HG03460 (cell line): Measurements from ENCODE around the gene ZDHHC5.
"Not testable (repeated sequence)": the region's sequence is repeated elsewhere in the genome, so short reads cannot be mapped to it uniquely, and the experiment has no call there.

ENCODE experiments used
- ATAC-seq: cut with Tn5 transposase; IDR thresholded peaks from one replicate; pipeline ENCODE4 v1.9.1; 2021; ENCODE audit not compliant: unreplicated experiment

Gene ZDHHC5

DNA sequence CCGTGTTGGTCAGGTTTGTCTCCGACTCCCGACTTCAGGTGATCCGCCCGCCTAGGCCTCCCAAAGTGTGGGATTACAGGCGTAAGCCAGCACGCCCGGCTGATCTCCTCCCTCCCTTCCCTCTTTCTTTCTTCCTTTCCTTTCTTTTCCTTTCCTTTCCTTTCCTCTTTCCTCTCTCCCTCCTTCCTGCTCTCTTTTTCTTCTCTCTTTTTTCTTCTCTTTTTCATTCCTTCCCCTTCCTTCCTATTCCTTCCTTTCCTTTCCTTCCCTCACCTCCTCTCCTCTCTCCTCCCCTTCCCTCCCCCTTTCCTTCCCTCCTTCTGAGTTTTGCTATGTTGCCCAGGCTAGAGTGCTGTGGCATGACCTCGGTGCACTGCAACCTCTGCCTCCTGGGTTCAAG, 3.9 kb upstream of the ZDHHC5 start:
- ATAC-seq, result no peak

DNA sequence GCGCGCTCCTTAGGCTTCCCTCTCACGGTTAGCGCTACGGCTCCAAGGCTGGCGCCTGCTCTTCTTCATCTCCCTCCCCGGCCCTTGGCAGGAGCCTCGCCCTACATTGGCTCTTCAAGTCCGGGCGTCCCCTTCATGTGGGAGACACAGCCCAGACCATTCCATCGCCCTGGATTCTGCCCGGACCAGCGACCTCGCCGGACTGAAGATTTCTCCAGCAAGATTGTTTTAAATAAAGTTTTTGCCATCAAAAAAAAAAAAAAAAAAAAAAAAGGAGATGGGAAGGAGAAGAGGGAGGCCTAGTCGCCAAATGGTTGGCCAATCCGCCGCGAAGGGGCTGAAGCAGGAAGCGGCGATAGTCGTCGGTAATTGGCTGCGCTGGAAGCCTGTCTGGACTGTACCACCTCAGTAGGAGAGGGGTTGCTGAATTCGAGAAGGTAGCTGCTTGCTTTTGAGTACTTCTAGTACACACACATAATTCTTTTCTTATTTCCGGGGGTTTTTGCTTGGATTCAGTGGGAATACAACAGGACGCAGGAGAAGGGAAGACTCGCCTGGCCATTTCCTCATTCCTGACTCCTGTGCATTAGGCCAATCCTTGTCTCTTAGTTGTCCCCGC, 688 bp upstream of the ZDHHC5 start:
- ATAC-seq, result peak; percentile 63

DNA sequence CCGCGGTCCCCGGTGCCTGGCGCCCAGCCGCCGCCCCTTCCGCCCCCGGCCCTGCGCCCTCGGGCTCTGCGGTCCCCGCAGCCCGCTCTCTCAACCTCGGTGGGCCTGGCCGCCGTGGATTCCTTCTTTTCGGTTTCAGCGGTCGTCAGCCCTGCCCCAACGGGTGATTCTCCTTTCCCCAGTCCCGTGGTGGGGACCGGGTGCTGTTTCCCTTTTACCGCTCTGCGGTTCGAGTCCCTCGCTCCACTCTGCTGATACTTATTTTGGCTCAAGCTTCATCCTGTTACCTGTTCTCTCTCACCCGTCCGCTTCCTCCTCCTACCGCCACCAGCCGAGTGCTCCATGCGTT, 494 bp downstream of the ZDHHC5 start:
- peak; percentile 12 for ATAC-seq

DNA sequence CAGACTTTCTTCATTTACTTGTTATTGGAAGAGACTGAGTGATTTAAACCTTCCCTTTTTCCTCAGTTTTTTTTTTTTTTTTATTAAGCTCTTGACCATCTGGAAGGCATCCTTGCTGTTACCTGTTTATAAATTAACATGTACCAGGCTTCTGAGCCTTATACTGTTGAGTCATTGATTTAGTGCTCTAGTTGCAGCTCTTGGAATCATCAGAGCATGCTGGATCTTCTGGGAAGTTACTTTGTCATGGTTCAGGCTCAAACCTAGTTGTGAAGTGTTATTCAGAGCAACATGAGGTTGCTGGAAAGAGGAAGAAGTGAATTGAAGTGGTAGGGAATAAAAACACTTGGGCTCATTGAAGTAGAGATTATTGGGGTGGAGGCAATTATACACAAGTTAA, 6.3 kb downstream of the ZDHHC5 start:
- no peak for ATAC-seq

DNA sequence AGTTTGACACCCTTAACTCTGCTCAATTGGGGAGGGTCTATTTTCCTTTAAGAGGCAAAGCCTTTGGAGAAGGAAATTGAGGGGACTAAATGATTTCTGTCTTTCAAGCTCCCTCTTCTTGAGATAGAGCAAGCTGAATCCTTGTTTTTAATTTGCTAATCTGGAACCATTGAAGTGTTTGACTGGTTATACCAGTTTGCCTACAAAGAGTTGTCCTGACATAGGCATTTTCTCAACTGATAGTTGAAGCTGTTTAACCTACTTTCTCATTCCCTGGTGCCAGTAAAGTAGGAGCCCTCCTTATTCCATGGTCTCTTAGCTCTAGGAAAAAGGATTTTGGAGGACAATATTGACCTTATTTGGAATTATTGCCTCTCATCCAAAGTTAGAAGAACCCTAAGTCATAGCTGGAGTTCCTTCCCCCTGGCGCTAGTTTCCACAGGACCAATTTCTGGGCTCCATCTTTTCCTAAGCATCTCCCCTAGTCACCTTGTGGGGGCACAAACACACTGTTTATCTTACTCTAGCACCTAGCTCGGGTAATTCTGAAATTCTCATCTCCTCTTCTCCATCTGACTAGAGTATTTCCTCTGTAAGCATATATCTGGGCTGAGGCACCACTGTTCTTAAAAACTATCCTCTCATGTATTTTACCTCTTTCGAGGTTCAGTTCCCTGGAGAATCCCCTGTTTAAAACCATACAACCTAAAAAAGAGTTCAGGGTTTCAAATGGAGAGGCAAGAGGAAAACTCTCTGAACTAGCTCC, 7.4 kb downstream of the ZDHHC5 start:
- no peak for ATAC-seq

DNA sequence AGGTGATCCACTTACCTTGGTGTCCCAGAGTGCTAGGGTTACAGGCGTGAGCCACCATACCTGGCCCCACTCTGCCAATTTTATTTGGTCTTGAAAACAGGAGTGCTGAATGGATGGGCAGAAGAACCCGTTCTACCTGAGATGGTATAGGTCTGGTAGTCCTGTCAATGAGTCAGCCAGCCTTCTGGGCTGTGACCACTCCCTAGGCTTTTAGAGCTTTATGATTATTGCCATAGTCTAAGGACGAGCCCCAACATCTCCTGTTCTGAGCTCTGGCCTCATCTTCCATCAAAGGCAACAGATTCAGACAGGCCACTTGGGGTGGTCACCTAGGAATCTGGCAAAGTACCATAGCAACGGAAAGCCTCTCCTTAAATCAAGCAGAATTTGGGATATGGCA, 11.5 kb downstream of the ZDHHC5 start:
- ATAC-seq, result no peak

DNA sequence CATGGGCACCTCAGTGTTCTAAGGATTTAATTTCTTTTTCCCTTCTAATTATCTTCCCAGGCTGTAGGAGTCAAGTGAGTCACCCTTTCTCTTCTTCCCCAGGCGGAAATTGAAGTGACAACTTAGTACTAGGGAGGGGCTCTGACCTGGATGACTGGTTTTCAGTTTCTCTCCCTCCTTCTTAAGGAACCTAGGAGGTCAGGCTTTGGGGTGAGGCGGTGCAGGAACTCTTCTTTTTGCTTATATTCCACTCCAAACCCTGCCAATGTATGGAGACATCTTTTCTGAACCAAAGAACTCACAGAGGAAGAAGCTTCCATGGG, 12.6 kb downstream of the ZDHHC5 start:
- ATAC-seq, result no peak

DNA sequence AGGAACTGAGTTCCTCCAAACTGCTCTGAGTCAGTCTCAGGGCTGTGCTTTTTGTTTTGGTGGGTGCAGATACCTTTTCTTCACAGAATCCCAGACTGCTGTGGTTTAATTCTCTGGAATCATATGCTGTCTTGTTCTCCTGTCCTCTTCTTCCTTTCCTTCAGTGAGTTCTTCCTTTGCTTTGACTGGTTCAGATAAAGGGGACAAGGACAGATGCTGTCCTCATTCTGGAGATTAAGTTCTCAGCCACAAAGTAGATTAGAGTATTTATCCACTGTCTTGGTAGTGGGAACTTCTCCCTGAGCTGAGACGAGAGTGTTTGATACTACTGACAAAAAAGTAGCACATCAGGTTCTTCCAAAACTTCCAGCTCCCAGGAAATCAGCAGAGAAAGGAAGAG, 13.3 kb downstream of the ZDHHC5 start:
- no peak for ATAC-seq

DNA sequence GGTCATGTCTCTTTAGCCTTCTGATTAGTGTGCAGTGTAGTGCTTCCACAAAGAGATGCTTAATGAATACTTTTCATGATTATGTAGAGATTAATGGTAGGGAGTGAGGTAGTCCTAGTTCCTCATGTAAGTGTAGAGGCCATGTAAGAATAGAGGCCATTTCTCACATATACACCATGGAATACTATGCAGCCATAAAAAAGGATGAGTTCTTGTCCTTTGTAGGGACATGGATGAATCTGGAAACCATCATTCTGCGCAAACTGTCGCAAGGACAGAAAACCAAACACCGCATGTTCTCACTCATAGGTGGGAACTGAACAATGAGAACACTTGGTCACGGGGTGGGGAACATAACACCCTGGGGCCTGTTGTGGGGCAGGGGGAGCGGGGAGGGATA, 22.6 kb downstream of the ZDHHC5 start:
- ATAC-seq, result not testable (repeated sequence)

DNA sequence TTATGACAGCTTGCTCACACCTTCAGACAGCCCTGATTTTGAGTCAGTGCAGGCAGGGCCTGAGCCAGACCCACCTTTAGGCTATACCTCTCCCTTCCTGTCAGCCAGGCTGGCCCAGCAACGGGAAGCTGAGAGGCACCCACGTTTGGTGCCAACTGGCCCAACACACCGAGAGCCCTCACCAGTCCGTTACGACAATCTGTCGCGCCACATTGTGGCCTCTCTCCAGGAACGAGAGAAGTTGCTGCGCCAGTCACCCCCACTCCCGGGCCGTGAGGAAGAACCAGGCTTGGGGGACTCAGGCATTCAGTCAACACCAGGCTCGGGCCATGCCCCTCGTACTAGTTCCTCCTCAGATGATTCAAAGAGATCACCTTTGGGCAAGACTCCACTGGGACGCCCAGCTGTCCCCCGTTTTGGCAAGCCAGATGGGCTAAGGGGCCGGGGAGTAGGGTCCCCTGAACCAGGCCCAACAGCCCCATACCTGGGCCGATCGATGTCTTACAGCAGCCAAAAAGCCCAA, 31.0 kb downstream of the ZDHHC5 start:
- ATAC-seq, result no peak

DNA sequence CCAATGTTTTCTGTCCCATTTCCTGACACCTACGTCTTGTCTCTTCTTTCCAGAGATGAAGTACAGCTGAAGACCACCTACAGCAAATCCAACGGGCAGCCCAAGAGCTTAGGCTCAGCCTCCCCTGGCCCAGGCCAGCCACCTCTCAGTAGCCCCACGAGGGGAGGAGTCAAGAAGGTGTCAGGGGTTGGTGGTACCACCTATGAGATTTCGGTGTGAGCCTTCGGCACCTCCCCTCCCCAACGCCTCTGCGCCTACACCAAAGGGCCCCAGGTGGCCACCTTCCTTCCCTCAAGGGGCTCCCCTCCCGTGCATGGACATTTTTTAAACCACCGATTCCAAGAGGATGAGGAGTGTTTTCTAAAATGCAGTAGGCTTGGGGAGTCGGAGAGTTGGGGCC, 31.9 kb downstream of the ZDHHC5 start:
- ATAC-seq, result no peak

DNA sequence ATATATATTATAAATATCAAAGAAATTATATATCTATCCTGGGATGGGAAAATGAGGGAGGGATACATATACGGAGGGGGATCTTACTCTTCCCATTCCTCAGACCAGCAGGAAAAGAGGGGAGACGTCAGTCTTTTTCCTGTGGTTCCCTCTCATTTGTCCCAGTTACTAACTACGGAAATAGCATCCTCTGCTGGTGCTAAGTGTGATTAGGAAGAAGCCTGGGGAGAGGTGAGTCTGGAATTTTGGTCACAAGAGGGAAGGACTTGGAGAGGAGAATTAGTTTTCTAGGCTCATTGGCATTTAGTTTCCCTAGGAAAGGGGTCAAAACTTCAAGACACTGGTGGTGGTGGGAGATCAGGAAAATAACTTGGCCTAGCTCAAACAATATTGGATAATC, 32.5 kb downstream of the ZDHHC5 start:
- ATAC-seq, result no peak

DNA sequence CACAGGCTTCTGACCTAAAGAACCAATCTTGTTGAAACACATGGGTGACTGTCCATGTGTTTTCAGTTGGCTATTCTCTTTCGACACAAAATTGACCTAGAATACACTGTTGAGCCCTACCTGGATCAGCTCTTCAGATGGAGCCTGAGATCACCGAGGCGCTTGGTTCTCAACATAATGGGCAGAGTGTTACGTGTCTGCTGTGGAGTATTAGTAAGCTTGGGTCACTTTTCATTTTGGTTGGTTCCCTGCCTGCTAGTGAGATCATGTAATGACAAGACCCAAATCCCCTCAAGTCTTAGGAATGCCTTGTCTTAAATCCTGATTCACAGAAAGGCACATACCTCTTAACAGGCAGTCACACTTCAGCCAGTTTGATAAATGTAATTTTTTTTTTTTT, 35.4 kb downstream of the ZDHHC5 start:
- no peak for ATAC-seq

DNA sequence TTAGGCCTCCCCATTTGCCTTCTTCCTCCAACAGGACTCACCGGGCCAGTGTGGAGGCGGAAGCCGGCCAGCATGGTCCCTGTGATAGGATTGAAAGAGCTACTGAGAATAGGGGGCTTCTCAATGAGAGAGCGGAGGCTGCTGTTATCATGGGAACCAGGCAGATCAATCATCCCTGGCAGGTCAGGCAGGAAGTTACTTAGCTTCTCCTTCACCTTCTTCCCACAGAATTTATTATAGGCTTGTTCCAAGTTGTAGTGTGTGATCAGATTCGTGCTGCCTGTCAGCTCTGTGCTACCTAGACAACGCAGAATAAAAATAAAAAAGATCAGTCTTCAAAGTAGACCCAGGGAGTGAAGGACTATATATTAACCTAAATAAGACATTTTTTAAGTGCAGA, 37.0 kb downstream of the ZDHHC5 start:
- no peak for ATAC-seq

DNA sequence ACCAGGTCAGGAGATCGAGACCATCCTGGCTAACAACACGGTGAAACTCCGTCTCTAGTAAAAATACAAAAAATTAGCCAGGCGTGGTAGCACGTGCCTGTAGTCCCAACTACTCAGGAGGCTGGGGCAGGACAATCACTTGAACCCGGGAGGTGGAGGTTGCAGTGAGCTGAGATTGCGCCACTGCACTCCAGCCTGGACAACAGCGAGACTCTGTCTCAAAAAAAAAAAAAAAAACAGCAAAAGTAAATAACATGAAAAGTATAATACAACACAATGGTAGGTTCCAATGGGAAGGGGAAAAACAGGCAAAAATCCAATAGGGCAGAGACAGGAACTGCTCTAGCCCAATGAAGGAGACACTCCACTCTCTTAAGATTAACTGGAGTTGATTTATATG, 37.5 kb downstream of the ZDHHC5 start:
- not testable (repeated sequence) for ATAC-seq

DNA sequence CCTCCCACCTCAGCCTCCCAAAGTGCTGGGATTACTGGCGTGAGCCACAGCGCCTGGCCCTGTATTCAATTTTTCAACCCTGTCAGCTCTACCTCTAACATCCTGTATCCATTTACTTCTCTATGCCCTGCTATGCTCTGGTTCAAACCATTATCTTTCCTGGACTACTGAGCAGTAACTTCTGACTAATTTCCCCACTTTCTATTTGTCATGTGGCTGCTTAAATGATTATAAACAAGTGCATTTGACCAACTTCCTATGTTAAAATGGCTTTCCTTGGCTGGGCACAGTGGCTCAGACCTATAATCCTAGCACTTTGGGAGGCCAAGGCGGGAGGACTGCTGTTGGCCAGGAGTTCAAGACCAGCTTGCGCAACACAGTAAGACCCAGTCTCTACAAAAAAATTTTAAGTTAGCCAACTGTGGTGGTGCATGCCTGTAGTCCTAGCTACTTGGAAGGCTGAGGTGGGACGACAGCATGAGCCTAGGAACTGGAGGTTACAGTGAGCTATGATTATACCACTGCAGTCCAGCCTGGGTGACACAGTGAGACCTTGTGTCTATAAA, 42.0 kb downstream of the ZDHHC5 start:
- no peak for ATAC-seq

DNA sequence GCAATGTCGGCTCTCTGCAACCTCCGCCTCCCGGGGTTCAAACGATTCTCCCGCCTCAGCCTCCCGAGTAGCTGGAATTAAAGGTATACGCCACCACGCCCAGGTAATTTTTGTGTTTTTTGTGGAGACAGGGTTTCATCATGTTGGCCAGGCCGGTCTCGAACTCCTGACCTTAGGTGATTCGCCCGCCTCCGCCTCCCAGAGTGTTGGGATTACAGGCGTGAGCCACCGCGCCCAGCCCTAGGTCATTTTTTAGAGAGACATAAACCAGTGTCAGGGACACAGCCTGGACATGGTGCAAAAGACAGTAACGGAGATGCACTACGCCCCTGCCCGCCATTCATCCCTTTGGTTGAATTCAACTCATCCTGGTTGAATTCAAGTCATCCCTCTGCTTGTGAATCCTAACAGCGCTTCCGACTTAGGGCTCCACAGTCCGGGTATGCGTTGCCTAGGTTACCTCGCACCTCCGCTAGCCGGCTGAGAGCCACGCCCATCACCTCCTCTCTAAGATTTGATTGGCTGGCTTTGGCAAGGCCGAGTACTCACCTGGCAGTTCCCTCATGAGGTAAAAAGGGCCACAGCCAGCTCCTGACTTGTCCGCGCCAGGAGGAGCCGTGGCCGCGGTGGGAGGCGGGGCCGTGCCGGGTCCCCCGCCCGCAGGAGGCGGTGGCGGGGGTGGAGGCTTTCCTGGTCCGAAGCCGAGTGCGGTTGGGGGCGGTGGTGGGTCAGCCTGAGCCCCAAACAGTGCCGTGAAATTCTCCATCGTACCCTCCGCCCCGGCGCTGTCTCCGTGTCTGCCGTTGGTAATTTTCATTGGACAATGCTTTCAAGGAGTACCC, 43.7 kb downstream of the ZDHHC5 start, which contains the start of gene MED19:
Gene MED19 (minus strand): TSS at position 802 of the 842 bp plus-strand sequence. CDS start 36 bp downstream, at position 766.
- ATAC-seq, result peak; percentile 46

DNA sequence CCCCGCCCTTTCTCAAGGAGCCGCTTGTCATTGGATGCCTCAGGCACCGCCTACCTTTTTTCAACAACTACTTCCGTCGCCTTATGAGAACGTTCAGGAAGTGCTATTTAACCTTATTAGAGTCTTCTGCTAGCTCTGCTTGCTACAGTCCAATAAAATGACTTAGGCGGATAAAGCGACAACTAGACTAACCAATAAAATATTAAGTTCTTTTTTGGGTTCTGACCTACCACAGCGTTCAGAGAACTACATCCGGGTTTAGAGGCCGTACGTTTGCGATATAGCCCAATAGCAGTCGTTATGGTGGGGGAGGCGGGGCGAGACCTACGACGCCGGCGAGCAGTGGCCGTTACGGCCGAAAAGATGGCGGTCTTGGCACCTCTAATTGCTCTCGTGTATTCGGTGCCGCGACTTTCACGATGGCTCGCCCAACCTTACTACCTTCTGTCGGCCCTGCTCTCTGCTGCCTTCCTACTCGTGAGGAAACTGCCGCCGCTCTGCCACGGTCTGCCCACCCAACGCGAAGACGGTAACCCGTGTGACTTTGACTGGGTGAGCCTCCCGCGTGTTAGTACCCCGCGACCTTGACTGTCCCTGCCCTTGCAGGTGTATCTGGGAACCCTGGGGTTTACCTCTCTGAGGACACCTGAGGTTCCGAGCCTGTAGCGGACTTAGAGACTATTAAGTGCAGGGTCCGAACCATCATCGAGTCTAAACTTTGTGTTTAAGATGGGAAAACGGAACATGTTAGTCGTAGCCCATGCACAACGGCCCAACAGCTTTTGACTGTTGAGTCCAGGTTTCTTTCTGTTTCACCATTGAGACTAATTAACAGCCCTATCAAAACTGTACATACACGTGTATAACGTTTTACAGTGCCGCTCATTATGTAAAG, 44.6 kb downstream of the ZDHHC5 start, which contains the start of gene TMX2:
Gene TMX2 (plus strand): TSS at position 338 of the 895 bp plus-strand sequence. CDS start 26 bp downstream, at position 364.
- ATAC-seq, result peak; percentile 92

DNA sequence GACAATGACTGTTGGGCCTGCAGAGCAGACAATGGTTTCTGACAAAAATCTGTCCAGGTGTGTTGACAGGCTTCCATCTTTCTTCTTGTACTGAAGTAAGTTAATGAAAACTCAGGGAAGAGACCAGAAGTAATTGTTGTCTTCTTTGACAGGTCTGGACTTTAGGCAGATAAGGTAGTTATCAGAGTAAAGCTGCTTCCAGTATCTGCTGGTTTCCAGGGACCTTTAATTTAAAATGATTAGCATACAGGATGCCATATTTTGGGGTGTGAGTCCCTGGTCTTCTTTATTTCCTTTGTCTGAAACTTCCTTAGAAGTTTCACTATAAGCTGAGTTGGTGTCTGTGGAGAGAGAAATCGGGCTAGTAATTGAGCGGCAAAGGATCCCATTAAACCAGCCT, 45.9 kb downstream of the ZDHHC5 start:
- no peak for ATAC-seq

DNA sequence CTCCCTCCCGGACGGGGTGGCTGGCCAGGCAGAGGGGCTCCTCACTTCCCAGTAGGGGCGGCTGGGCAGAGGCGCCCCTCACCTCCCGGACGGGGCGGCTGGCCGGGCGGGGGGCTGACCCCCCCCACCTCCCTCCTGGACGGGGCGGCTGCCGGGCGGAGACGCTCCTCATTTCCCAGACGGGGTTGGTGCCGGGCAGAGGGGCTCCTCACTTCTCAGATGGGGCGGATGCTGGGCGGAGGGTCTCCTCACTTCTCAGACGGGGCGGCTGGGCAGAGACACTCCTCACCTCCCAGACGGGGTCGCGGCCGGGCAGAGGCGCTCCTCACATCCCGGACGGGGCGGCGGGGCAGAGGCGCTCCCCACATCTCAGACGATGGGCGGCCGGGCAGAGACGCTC, 48.8 kb downstream of the ZDHHC5 start:
- not testable (repeated sequence) for ATAC-seq
